NB4 (cell line): Measurements from ENCODE around the gene TMPRSS12.
A peak's percentile ranks its signal among the peaks of the same experiment; 100 is the strongest.
"Not testable (repeated sequence)": the region's sequence is repeated elsewhere in the genome, so short reads cannot be mapped to it uniquely, and the experiment has no call there.

Experiments used
- DNase-seq: peaks from one replicate; pipeline ENCODE4 v3.0.0; 2010; ENCODE audit warnings: low read depth
- H3K4me3 ChIP-seq: one replicate; pipeline ENCODE4 v1.5.1; 2011; ENCODE audit warnings: mild to moderate bottlenecking, low read depth, low read length, moderate library complexity
- CTCF ChIP-seq: IDR thresholded peaks from one replicate; pipeline ENCODE4 v1.5.1; 2012; ENCODE audit warnings: low read depth, low read length
- MAX ChIP-seq: IDR thresholded peaks from 2 replicates; pipeline ENCODE4 v1.6.1; 2011; ENCODE audit warnings: low read depth, low read length
- MYC ChIP-seq: IDR thresholded peaks from 2 replicates; pipeline ENCODE4 v1.6.1; 2011; ENCODE audit warnings: low read depth, low read length
- POLR2A ChIP-seq: IDR thresholded peaks from 2 replicates; pipeline ENCODE4 v1.6.1; 2011; ENCODE audit warnings: mild to moderate bottlenecking; ENCODE audit not compliant: insufficient read length; ENCODE audit errors: extremely low read depth

TMPRSS12 gene

GRCh38 chr12:50927766-50928224 lies 85.1 kb downstream of the TMPRSS12 start:
- peak overlapping the region; percentile 59 for H3K4me3 ChIP-seq
- TF ChIP-seq POLR2A (no peak), MAX (no peak), MYC (no peak), CTCF (no peak)
- DNase-seq = no peak

GRCh38 chr12:50928392-50928791 lies 85.7 kb downstream of the TMPRSS12 start:
- H3K4me3 ChIP-seq = peak overlapping the region; percentile 59
- TF ChIP-seq MYC (no peak), POLR2A (no peak), MAX (no peak), CTCF (no peak)

GRCh38 chr12:50929831-50930230 lies 87.1 kb downstream of the TMPRSS12 start:
- TF ChIP-seq CTCF (no peak), MYC (no peak), MAX (no peak), POLR2A (no peak)
- no peak for DNase-seq
- no peak overlapping the region for H3K4me3 ChIP-seq

More at GRCh38 chr12:50928392-50928791, 85.7 kb downstream of the TMPRSS12 start:
- peak; percentile 48 for DNase-seq

- not testable (repeated sequence) for H3K4me3 ChIP-seq, DNase-seq
Observed at GRCh38 chr12:50930477-50930876, 87.8 kb downstream of the TMPRSS12 start.

- DNase-seq = peak; percentile 59
- TF ChIP-seq MAX = no peak
- no peak for TF ChIP-seq MYC
- no peak for TF ChIP-seq POLR2A
- TF ChIP-seq CTCF = no peak
- no peak overlapping the region for H3K4me3 ChIP-seq
Observed at GRCh38 chr12:50932787-50933280, 90.1 kb downstream of the TMPRSS12 start.

GRCh38 chr12:50933459-50934124 lies 90.9 kb downstream of the TMPRSS12 start:
- peak; percentile 54 for DNase-seq
- no peak overlapping the region for H3K4me3 ChIP-seq
- TF ChIP-seq CTCF (no peak), MAX (no peak), MYC (no peak), POLR2A (no peak)
